Epithelial cell of esophagus (primary cell): ENCODE measurements around the gene GIMAP8.
"Not testable (repeated sequence)": the region's sequence is repeated elsewhere in the genome, so short reads cannot be mapped to it uniquely, and the experiment has no call there.

Source experiments
- DNase-seq: peaks from one replicate; pipeline ENCODE4 v3.0.0; 2010; ENCODE audit warnings: low read depth
- H3K4me3 ChIP-seq: 2 replicates; pipeline ENCODE4 v1.5.1; 2011; ENCODE audit warnings: mild to moderate bottlenecking, low read length, control low read depth
- TF ChIP-seq, protein P1 (sequence below): IDR thresholded peaks from 2 replicates; pipeline ENCODE4 v1.5.1; 2011; ENCODE audit warnings: low read depth, mild to moderate bottlenecking, low read length, control low read depth, inconsistent platforms; ENCODE audit not compliant: insufficient read depth; ENCODE audit errors: missing control alignments

Gene GIMAP8

DNA sequence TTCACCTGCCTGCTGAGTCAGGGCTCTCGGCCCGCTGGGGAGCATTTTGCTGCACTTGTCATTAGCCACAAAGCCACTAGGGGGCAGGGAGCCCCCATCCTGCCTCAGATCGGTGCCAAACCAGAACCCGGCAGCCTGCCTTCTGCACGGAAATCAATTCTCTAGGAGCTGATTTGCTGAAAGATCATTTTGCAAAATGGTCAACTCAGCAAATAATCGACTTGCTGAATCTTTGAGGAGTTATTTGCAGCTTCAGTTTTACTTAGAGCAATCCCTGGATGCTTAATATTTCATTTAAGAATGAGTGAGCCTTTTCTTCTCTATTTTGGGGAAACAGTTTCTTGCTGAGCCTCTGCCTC is 1.7 kb upstream of the GIMAP8 start:
- DNase-seq = peak; percentile 75
- TF ChIP-seq, protein P1, sequence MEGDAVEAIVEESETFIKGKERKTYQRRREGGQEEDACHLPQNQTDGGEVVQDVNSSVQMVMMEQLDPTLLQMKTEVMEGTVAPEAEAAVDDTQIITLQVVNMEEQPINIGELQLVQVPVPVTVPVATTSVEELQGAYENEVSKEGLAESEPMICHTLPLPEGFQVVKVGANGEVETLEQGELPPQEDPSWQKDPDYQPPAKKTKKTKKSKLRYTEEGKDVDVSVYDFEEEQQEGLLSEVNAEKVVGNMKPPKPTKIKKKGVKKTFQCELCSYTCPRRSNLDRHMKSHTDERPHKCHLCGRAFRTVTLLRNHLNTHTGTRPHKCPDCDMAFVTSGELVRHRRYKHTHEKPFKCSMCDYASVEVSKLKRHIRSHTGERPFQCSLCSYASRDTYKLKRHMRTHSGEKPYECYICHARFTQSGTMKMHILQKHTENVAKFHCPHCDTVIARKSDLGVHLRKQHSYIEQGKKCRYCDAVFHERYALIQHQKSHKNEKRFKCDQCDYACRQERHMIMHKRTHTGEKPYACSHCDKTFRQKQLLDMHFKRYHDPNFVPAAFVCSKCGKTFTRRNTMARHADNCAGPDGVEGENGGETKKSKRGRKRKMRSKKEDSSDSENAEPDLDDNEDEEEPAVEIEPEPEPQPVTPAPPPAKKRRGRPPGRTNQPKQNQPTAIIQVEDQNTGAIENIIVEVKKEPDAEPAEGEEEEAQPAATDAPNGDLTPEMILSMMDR = peak; percentile 91
- H3K4me3 ChIP-seq = no peak overlapping the region

DNA sequence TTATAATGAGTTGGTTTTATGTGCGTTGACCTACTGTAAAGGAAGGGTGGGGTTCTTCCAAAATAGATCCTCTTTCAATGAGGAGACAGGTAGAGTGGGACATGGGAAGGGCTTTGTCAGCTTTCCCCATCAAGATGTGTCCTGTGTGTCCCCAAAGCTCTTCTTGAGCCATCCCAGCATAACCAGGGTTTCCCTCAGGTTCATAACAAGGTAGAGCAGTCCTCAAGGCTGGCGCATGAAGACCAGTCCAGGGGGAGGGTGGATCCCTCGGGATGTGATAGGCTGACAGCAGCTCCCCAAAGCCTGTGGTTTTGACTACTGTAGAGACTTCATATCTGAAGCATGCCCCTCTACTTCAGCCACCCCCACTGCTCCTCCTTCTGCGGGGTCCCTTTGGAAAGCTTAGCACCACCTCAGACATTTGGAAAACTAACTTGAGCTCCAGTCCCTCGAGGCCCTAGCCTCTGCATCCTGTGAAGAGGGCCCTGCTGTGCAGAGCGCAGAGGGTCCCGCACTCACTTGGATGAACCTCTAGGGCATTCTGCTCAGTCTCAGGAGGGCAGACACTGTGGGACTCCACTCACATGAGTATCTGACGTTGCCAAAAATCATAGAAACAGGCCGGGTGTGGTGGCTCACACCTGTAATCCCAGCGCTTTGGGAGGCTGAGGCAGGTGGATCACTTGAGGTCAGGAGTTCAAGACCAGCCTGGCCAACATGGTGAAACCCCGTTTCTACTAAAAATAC is 1.1 kb upstream of the GIMAP8 start:
- no peak overlapping the region for H3K4me3 ChIP-seq
- no peak for DNase-seq
- TF ChIP-seq, protein P1 = no peak

DNA sequence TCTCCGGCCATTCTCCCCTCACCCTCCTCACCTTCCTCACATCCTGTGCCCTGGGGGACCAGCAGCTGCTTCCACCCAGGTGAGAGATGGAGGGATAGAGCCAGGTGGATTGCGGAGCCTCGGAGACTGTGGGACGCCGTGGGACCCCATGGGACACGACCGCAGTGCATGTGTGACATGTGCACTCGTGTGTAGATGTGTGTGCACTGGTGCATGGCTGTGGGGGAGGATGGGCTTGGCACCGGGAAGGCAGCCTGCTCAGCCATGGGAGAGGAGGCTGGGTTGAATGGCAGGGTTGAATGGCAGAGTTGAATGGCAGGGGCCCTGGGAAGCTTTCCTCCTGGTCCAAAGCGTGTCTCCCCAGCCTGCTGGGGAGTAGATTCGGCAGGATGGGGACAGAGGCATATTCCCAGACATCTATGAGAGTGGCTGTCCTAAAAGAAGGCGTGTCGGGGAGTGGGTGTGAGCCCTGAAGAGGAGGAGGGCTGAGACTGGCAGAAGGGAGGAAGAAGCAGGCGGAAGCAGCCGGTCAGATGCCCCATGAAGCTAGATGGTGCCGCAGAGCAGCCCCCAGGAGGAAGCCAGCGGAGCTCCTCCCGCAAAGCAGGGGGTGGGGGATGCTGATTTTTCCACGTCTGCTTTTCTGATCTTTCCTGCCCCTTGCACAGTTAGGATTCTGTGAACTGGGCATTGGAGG is 815 bp downstream of the GIMAP8 start:
- no peak for DNase-seq
- no peak overlapping the region for H3K4me3 ChIP-seq
- TF ChIP-seq, protein P1 = no peak

DNA sequence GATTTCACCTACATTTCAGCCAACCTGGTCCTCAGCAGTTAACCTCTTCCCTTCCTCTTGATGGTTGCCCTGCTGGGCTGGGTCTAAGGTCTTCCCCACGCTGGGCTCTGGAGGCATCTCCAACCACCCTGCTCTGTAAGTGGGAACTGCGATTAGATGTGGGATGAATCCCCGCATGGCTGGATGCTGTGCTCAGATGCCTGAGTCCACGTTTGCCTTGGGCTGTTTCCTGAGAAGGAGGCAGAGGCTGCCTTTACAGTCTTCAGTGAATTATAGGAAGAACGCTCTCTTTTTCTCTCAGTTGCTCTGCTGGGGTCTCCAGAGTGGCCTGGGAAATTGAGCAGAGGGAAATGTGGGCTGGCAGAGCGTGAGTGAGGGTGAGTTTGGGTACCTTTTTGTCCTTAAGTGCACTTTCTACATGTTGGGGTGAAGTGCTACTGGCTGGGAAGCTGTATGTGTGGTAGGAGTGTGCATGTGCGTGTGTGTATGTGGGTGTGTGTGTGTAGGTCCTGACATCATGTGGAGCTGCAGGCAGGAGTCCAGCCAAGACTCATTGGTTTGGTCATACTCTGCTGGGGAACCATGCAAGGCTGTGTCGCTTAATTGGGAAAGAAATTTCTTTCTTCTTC is 1.5 kb downstream of the GIMAP8 start:
- DNase-seq = no peak
- TF ChIP-seq, protein P1 = no peak
- H3K4me3 ChIP-seq = no peak overlapping the region

DNA sequence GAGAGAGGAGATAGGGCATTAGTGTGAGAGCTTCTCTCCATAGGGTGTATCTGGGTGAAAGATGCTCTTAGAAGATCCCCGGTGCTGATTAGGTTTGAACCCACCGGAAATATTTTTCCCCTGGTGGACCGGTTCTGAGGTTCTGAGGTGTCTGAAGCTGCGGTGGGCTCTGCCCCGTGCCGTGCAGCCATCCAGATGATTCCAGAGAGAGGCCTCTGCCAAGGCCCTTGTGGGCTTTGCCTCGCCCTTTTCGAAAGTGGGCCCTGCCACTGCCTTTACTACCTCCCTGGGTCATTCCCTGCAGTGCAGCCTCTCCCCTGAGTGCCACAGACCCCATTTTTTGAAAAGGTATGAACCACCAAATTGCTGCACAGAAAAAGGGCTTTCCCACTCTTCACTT is 2.8 kb downstream of the GIMAP8 start:
- no peak overlapping the region for H3K4me3 ChIP-seq
- no peak for DNase-seq
- TF ChIP-seq, protein P1 = no peak

DNA sequence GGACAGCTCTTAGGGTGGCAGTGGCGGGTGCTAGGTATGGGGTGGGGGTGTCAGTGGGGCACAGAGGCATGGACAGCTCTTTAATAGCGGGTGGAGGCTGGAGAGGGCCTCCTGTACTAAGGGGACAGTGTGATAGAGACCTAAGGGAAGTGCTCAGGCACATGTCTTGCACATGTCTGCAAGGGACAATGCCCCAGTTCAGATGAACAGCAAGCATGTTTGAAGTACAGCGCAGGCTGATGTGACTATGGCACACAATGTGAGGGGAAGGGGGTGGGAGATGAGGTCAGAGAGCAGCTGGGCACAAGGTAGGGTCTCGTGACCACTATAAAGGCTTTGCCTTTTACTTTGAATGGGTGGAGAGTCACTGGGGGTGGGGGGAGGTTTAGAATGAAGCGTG is 3.5 kb downstream of the GIMAP8 start:
- no peak overlapping the region for H3K4me3 ChIP-seq
- TF ChIP-seq, protein P1 = no peak
- DNase-seq = no peak

DNA sequence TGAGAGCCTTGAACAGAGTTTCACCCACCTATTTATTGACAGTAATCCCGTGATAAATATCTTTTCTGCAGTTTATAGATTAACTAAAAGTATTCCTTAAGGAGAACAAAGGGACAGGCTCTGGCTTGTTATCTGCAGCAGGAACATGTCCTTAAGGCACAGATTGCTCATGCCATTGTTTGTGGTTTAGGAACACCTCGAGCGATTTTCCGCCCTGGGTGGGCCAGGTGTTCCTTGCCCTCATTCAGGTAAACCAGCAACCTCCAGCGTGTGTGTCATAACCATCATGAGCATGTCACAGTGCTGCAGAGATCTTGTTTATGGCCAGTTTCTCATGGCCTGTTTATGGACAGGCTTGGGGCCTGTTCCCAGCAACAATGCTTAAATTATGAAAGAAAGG is 6.6 kb downstream of the GIMAP8 start:
- peak; percentile 85 for DNase-seq

More for the DNA sequence above, 6.6 kb downstream of the GIMAP8 start:
- not testable (repeated sequence) for H3K4me3 ChIP-seq
